Thyroid gland (tissue), 4 donors: Measurements from ENCODE around the gene KNL1. TPM values are rescaled to one million over a fixed set of nuclear protein-coding genes. Genes with fewer than 3 reads are reported as not detected.

Experiments used
- DNase-seq, 2 donors: peaks; one replicate each; pipeline ENCODE4 v3.0.0-alpha.2; 2019
- H3K27ac ChIP-seq, 3 donors: fragments of 200-600 bp; sonication (generic); 1 replicate in 2 of 3; 2 replicates in 1 of 3; pipeline ENCODE4 v1.5.1; 2016 to 2019; ENCODE audit warnings: mild to moderate bottlenecking in 1 of 3, moderate library complexity in 1 of 3
- H3K27me3 ChIP-seq: fragments of 200-600 bp; sonication (generic); one replicate; pipeline ENCODE4 v1.5.1; 2019
- H3K36me3 ChIP-seq, 2 donors: fragments of 200-600 bp; sonication (generic); one replicate each; pipeline ENCODE4 v1.5.1; 2016 to 2019
- H3K4me1 ChIP-seq, 2 donors: fragments of 200-600 bp; sonication (generic); one replicate each; pipeline ENCODE4 v1.5.1; 2017 to 2019
- H3K4me3 ChIP-seq, 3 donors: fragments of 200-600 bp; sonication (generic); replicated peaks in 1 of 3; 1 replicate in 2 of 3; 2 replicates in 1 of 3; pipeline ENCODE4 v1.5.1; 2016; ENCODE audit warnings: mild to moderate bottlenecking in 1 of 3
- H3K9me3 ChIP-seq: fragments of 200-600 bp; sonication (generic); one replicate; pipeline ENCODE4 v1.5.1; 2017
- POLR2A ChIP-seq, 2 donors: fragments of 450-650 bp; IDR thresholded peaks; one replicate each; pipeline ENCODE4 v1.6.1; 2017; ENCODE audit warnings: antibody characterized with exemption in 2 of 2, mild to moderate bottlenecking in 2 of 2, moderate library complexity in 1 of 2
- WGBS, 2 donors: methylation state at CpG; one replicate each; pipeline ENCODE4 v1.1.5; 2017; 5-methylcytosine and 5-hydroxymethylcytosine counted together
- intact Hi-C: fragments of 100-400 bp; cut with DNase I; formaldehyde crosslinking; loops from one replicate; pipeline ENCODE4 v1.15.1; 2023
- total RNA-seq, 4 donors: library from RNA; depleted of rRNA; stranded (reverse); fragments of >200 nt; gene quantifications; one replicate each; pipeline ENCODE4 v1.2.3, GENCODE V29; 2016
- TF ChIP-seq, protein P1 (sequence below), 6 experiments: fragments of 200-600 bp in 3 of 6; fragments of 450-650 bp in 3 of 6; sonication (generic) in 3 of 6; IDR thresholded peaks; one replicate each; pipeline ENCODE4 v1.5.1; 2016 to 2019; ENCODE audit warnings: antibody characterized with exemption in 6 of 6, mild to moderate bottlenecking in 2 of 6, inconsistent platforms in 1 of 6, moderate library complexity in 1 of 6

KNL1 gene
- total RNA-seq, 4 donors from 2014 or later = 0.78 to 3.8 (median 0.93) TPM

DNA sequence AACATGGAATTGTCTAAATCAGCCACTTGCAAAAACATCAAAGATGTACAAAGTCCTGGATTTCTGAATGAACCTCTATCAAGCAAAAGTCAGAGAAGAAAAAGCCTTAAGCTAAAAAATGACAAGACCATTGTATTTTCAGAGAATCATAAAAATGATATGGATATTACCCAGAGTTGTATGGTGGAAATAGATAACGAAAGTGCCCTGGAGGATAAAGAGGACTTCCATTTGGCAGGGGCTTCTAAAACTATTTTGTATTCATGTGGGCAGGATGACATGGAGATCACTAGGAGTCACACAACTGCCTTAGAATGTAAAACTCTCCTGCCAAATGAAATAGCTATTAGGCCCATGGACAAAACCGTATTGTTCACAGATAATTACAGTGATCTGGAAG lies 29.3 kb downstream of the KNL1 start:
- no peak for DNase-seq
- Histone ChIP-seq H3K9me3 (no peaks in the 10 kb centered on the region), H3K27me3 (no peaks in the 10 kb centered on the region), H3K36me3 (no peaks in the 10 kb centered on the region), H3K4me3 (no peak overlapping the region), H3K4me1 (no peaks in the 10 kb centered on the region), H3K27ac (no peak overlapping the region)
- no peak for TF ChIP-seq POLR2A (IDR thresholded peaks at IDR 0.05)
- TF ChIP-seq, protein P1, sequence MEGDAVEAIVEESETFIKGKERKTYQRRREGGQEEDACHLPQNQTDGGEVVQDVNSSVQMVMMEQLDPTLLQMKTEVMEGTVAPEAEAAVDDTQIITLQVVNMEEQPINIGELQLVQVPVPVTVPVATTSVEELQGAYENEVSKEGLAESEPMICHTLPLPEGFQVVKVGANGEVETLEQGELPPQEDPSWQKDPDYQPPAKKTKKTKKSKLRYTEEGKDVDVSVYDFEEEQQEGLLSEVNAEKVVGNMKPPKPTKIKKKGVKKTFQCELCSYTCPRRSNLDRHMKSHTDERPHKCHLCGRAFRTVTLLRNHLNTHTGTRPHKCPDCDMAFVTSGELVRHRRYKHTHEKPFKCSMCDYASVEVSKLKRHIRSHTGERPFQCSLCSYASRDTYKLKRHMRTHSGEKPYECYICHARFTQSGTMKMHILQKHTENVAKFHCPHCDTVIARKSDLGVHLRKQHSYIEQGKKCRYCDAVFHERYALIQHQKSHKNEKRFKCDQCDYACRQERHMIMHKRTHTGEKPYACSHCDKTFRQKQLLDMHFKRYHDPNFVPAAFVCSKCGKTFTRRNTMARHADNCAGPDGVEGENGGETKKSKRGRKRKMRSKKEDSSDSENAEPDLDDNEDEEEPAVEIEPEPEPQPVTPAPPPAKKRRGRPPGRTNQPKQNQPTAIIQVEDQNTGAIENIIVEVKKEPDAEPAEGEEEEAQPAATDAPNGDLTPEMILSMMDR (IDR thresholded peaks at IDR 0.05) = no peak
- intact Hi-C loops = no loop called here
- WGBS, 2 donors = 83 to 85% methylated on average over 2 of the region's 2 CpGs

DNA sequence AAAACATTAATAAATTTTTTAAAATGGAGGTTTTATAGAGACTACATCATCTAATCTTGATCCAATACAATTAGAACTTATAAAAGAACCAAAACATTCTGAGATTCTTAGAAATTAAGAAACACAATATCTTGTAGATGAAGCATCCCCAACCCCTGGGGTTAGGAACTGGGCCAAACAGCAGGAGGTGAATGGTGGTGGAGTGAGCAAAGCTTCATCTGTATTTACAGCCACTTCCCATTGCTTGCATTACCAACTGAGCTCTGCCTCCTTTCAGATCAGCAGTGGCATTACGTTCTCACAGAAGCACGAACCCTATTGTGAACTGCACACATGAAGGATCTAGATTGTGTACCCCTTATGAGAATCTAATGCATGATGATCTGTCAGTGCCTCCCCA lies 36.3 kb downstream of the KNL1 start:
- intact Hi-C loops = no loop called here
- Histone ChIP-seq H3K36me3 (no peaks in the 10 kb centered on the region), H3K4me3 (no peak overlapping the region), H3K27ac (no peak overlapping the region), H3K27me3 (no peaks in the 10 kb centered on the region), H3K9me3 (no peaks in the 10 kb centered on the region), H3K4me1 (no peaks in the 10 kb centered on the region)
- no peak for TF ChIP-seq POLR2A (IDR thresholded peaks at IDR 0.05)
- TF ChIP-seq, protein P1 (IDR thresholded peaks at IDR 0.05) = no peak
- 95 to 98% methylated on average over 2 of the region's 2 CpGs for WGBS, 2 donors
- no peak for DNase-seq

DNA sequence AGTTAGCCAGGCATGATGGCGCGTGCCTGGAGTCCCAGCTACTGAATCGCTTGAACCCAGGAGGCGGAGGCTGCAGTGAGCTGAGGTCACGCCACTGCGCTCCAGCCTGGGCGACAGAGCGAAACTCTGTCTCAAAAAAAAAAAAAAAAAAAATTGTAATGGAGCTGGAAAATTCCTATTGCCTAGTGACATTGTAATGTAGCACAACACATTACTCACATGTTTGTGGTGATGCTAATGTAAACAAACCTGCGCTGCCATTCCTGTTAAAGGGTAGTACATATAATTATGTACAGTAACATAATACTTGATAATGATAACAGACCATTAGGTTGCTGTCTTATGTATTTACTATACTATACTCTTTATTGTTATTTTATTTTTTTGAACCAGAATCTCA lies 39.1 kb downstream of the KNL1 start:
- H3K27me3 ChIP-seq = no peaks in the 10 kb centered on the region
- intact Hi-C loops = no loop called here
- no peak overlapping the region for H3K27ac ChIP-seq
- 96 to 98% methylated on average over 9 of the region's 9 CpGs for WGBS, 2 donors
- no peaks in the 10 kb centered on the region for H3K9me3 ChIP-seq
- DNase-seq = no peak
- H3K4me1 ChIP-seq = no peaks in the 10 kb centered on the region
- no peak overlapping the region for H3K4me3 ChIP-seq
- no peaks in the 10 kb centered on the region for H3K36me3 ChIP-seq
- no peak for TF ChIP-seq POLR2A (IDR thresholded peaks at IDR 0.05)

DNA sequence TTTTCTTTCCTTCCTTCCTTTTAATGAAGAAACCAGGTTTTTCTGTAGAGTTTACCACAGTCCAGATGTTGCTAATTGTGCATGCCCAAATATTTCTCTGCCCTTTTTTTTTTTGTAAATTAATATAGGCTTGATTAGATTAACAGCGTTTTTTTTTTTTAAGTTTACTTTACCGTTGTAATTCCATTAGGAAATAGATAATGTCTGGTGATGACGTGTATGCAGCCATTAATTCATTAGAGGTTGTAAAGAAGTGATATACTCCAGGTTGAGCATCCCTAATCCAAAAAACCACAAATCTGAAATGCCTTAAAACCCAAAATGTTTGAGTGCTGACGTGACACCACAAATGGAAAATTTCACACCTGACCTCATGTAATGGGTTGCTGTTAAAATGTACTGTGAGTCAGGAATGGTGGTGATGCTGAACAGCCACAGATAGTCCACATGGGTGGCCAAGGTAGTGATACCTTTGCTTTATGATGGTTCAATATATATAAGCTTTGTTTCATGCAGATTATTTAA lies 43.2 kb downstream of the KNL1 start:
- Histone ChIP-seq H3K27me3 (no peaks in the 10 kb centered on the region), H3K36me3 (no peaks in the 10 kb centered on the region), H3K4me3 (no peak overlapping the region), H3K9me3 (no peaks in the 10 kb centered on the region), H3K27ac (no peak overlapping the region), H3K4me1 (no peaks in the 10 kb centered on the region)
- 90 to 92% methylated on average over 4 of the region's 4 CpGs for WGBS, 2 donors
- no peak for DNase-seq
- no peak for TF ChIP-seq POLR2A (IDR thresholded peaks at IDR 0.05)
- TF ChIP-seq, protein P1 (IDR thresholded peaks at IDR 0.05) = no peak
- intact Hi-C loops = no loop called here

DNA sequence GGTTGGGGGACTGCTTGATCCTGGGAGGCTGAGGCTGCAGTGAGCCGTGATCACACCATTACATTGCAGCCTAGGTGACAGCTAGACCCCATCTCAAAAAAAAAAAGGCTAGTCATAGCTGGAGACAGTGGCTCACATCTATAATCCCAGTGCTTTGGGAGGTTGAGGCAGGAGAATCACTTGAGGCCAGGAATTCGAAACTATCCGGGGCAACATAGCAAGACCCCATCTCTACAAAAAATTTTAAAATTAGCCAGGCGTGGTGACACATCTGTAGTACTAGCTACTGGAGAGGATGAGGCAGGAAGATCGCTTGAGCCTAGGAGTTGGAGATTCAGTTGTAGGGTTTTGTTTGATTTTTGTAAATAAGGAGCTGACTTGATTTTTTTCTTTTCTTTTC lies 45.6 kb downstream of the KNL1 start:
- intact Hi-C loops = no loop called here
- Histone ChIP-seq H3K9me3 (no peaks in the 10 kb centered on the region), H3K4me3 (no peak overlapping the region), H3K4me1 (no peaks in the 10 kb centered on the region), H3K27ac (no peak overlapping the region), H3K27me3 (no peaks in the 10 kb centered on the region), H3K36me3 (no peaks in the 10 kb centered on the region)
- TF ChIP-seq POLR2A (IDR thresholded peaks at IDR 0.05) = no peak
- TF ChIP-seq, protein P1 (IDR thresholded peaks at IDR 0.05) = no peak
- no peak for DNase-seq
- WGBS, 2 donors = 94 to 95% methylated on average over 5 of the region's 5 CpGs

DNA sequence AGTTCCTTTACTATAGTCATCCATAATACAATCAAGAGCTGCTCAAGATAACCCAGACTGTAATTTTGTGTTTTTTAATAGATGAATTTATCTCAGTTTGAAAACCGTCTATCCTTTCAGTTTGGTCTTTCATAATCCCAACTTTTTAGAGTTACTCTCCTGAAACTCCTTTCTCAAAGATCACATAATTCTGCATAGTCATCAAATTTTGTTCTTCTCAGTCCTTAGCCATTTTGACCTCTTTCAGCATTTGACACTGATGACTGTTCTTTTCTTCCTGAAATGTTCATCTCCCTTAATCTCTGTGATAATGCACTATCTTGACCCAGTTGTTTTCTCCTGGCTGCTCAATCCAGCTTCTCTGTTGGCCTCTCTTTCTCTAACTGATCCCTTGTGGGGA lies 53.5 kb downstream of the KNL1 start:
- Histone ChIP-seq H3K27ac (no peak overlapping the region), H3K4me3 (no peak overlapping the region), H3K36me3 (no peaks in the 10 kb centered on the region), H3K27me3 (no peaks in the 10 kb centered on the region), H3K4me1 (peaks cover 0 to 3% of the 10 kb centered on the region in 2 donors), H3K9me3 (no peaks in the 10 kb centered on the region)
- whole genome bisulfite sequencing, 2 donors = 91 to 96% methylated on average over 1 of the region's 1 CpG
- intact Hi-C loops = no loop called here
- DNase-seq = no peak
- no peak for TF ChIP-seq POLR2A (IDR thresholded peaks at IDR 0.05)
- TF ChIP-seq, protein P1 (IDR thresholded peaks at IDR 0.05) = no peak
